HepG2 (cell line): ENCODE data around the gene PRXL2A. TPM values are rescaled to one million over a fixed set of nuclear protein-coding genes. Genes with fewer than 3 reads are reported as not detected.
A peak's percentile ranks its signal among the peaks of the same experiment; 100 is the strongest.

Experiments
- ATAC-seq: fragments of 200-7000 bp; cut with Tn5 transposase; 3 replicates; pipeline ENCODE4 v1.9.1; 2020; ENCODE audit warnings: mild to moderate bottlenecking, moderate library complexity
- BruUV-seq: library from RNA; stranded (reverse); fragments of 400-500 nt; replicated peaks from 2 replicates; lab custom pipeline; 2021; lab: Mats Ljungman, UMichigan
- CTCF ChIA-PET: fragments of 300-600 bp; formaldehyde crosslinking; extraction: SDS; loops from one replicate; lab custom pipeline; 2021; ENCODE audit warnings: low total read pairs, inconsistent platforms, low intra/inter-chr PET ratio; lab: Yijun Ruan, JAX
- POLR2A ChIA-PET: fragments of 350-600 bp; sonication (Branson Sonifier 250); formaldehyde crosslinking; loops from one replicate; lab custom pipeline; 2020; ENCODE audit warnings: antibody characterized with exemption, inconsistent platforms; lab: Yijun Ruan, JAX
- DNase-seq: peaks from one replicate; pipeline ENCODE4 v3.0.0-alpha.2; 2015; ENCODE audit warnings: low spot score
- FAIRE-seq: peaks from 3 replicates; lab custom pipeline; 2011; peaks lifted over from hg19 to GRCh38; lab: Jason Lieb, UNC
- H2AFZ ChIP-seq: one replicate; pipeline ENCODE4 v1.6.1; 2011; ENCODE audit warnings: low read length, inconsistent platforms
- H3K27ac ChIP-seq: fragments of 300-600 bp; 3 replicates; pipeline ENCODE4 v1.8.0; 2011; ENCODE audit warnings: mixed run types, mild to moderate bottlenecking, mixed read lengths, low read length, inconsistent platforms; ENCODE audit not compliant: insufficient read depth; ENCODE audit errors: extremely low read length
- H3K27me3 ChIP-seq, 2 experiments: fragments of 200-600 bp in 1 of 2; 2 replicates in 1 of 2; 3 replicates in 1 of 2; pipeline versions ENCODE4 v1.6.0 to v1.8.0; 2011; ENCODE audit warnings: low read length in 2 of 2, mild to moderate bottlenecking in 2 of 2, moderate library complexity in 2 of 2, inconsistent platforms in 1 of 2; ENCODE audit not compliant: insufficient read depth in 2 of 2, control insufficient read depth in 1 of 2
- H3K36me3 ChIP-seq, 2 experiments: fragments of 200-600 bp in 1 of 2; replicated peaks in 1 of 2; 2 replicates in 1 of 2; 3 replicates in 1 of 2; pipeline versions ENCODE4 v1.5.1 to v1.8.0; 2011; ENCODE audit warnings: low read length in 2 of 2, inconsistent platforms in 1 of 2; ENCODE audit not compliant: insufficient read depth in 2 of 2, control insufficient read depth in 1 of 2
- H3K4me1 ChIP-seq: 2 replicates; pipeline ENCODE4 v1.5.1; 2012; ENCODE audit warnings: low read length, inconsistent platforms; ENCODE audit not compliant: insufficient read depth
- H3K4me2 ChIP-seq: 2 replicates; pipeline ENCODE4 v1.6.0; 2011; ENCODE audit warnings: low read depth, low read length, inconsistent platforms
- H3K4me3 ChIP-seq, 3 experiments: fragments of 200-600 bp in 1 of 3; sonication (generic), shearing (Covaris generic) in 1 of 3; replicated peaks in 1 of 3; 2 replicates each; pipeline ENCODE4 v1.5.1; 2011 to 2016; ENCODE audit warnings: low read length in 3 of 3, inconsistent platforms in 2 of 3, low read depth in 2 of 3, mild to moderate bottlenecking in 2 of 3, control low read depth in 1 of 3, mixed read lengths in 1 of 3; ENCODE audit not compliant: insufficient read depth in 1 of 3
- H3K79me2 ChIP-seq: one replicate; pipeline ENCODE4 v1.6.1; 2011; ENCODE audit warnings: low read length, inconsistent platforms; ENCODE audit not compliant: insufficient read depth
- H3K9ac ChIP-seq: 2 replicates; pipeline ENCODE4 v1.6.0; 2011; ENCODE audit warnings: mild to moderate bottlenecking, low read depth, low read length, inconsistent platforms; ENCODE audit not compliant: insufficient read depth
- H3K9me3 ChIP-seq: 2 replicates; pipeline ENCODE4 v1.5.1; 2012; ENCODE audit warnings: mild to moderate bottlenecking, low read length
- H4K20me1 ChIP-seq: 2 replicates; pipeline ENCODE4 v1.6.0; 2011; ENCODE audit warnings: inconsistent platforms, mild to moderate bottlenecking, low read length, moderate library complexity; ENCODE audit not compliant: insufficient read depth
- CAMTA2 ChIP-seq: sonication (generic); formaldehyde crosslinking; IDR thresholded peaks from 2 replicates; pipeline ENCODE4 v1.4.0; 2020; ENCODE audit warnings: mild to moderate bottlenecking, missing genetic modification reagents, borderline replicate concordance
- HDAC2 ChIP-seq: sonication (generic); formaldehyde crosslinking; IDR thresholded peaks from 2 replicates; pipeline ENCODE4 v1.4.0; 2020; ENCODE audit warnings: missing genetic modification reagents
- MATR3 ChIP-seq: sonication (generic); formaldehyde crosslinking; IDR thresholded peaks from 2 replicates; pipeline ENCODE4 v1.4.0; 2020; ENCODE audit warnings: missing genetic modification reagents
- NFE2 ChIP-seq: sonication (generic); formaldehyde crosslinking; IDR thresholded peaks from 2 replicates; pipeline ENCODE4 v1.4.0; 2020; ENCODE audit warnings: missing genetic modification reagents
- NR2F2 ChIP-seq: IDR thresholded peaks from 2 replicates; pipeline ENCODE4 v1.6.1; 2012; ENCODE audit warnings: low read depth, inconsistent platforms, borderline replicate concordance
- PHF20 ChIP-seq: sonication (generic); formaldehyde crosslinking; IDR thresholded peaks from 2 replicates; pipeline ENCODE4 v1.5.0; 2020; ENCODE audit warnings: mild to moderate bottlenecking, missing genetic modification reagents
- RBM22 ChIP-seq: fragments of 200-400 bp; formaldehyde crosslinking; optimal IDR thresholded peaks from 2 replicates; pipeline ENCODE3; 2017; ENCODE audit warnings: mild to moderate bottlenecking, low read length, moderate library complexity
- RNF2 ChIP-seq: fragments of 450-650 bp; conservative IDR thresholded peaks from 2 replicates; pipeline ENCODE4 v1.6.1; 2016; ENCODE audit warnings: low read depth
- SPEN ChIP-seq: sonication (generic); formaldehyde crosslinking; IDR thresholded peaks from 2 replicates; pipeline ENCODE4 v1.5.1; 2020; ENCODE audit warnings: low read depth, mild to moderate bottlenecking, missing genetic modification reagents
- TCF12 ChIP-seq, 2 experiments: fragments of 450-650 bp in 1 of 2; sonication (generic) in 1 of 2; formaldehyde crosslinking in 1 of 2; IDR thresholded peaks; 2 replicates each; pipeline versions ENCODE4 v1.6.1 to v1.8.0; 2017 to 2022; ENCODE audit warnings: antibody characterized with exemption in 1 of 2, mild to moderate bottlenecking in 1 of 2, missing genetic modification reagents in 1 of 2, moderate library complexity in 1 of 2
- ZNF225 ChIP-seq: sonication (generic); formaldehyde crosslinking; IDR thresholded peaks from 2 replicates; pipeline ENCODE4 v1.4.0; 2020; ENCODE audit warnings: mild to moderate bottlenecking, missing genetic modification reagents
- ZNF674 ChIP-seq: sonication (generic); formaldehyde crosslinking; IDR thresholded peaks from 2 replicates; pipeline ENCODE4 v1.5.0; 2020; ENCODE audit warnings: low read depth, mild to moderate bottlenecking, missing genetic modification reagents
- WGBS: methylation state at CpG from one replicate; pipeline ENCODE4 v1.1.6; 2017; ENCODE audit warnings: low lambda C conversion rate; 5-methylcytosine and 5-hydroxymethylcytosine counted together
- in situ Hi-C: cut with HindIII; loops from 2 replicates; pipeline ENCODE4 v1.10.0; 2017; ENCODE audit warnings: low pct_unique_long_range_greater_than_20kb; ENCODE audit not compliant: extremely low pct_ligation_motif_present
- intact Hi-C: fragments of 100-400 bp; cut with micrococcal nuclease; formaldehyde crosslinking; loops from one replicate; pipeline ENCODE4 v1.10.0; 2022; ENCODE audit not compliant: unreplicated experiment
- polyA plus RNA-seq, 8 experiments: library from polyadenylated mRNA; depleted of rRNA in 3 of 8; stranded (reverse) in 7 of 8; unstranded in 1 of 8; fragments of >200 nt; fragmentation: Illumina TruSeq in 4 of 8; extraction: Trizol in 4 of 8; gene quantifications; 2 replicates each; pipeline versions ENCODE4 v1.2.1 to v1.2.3, GENCODE V29; 2011 to 2016; ENCODE audit warnings: low read depth in 4 of 8, missing spikeins in 1 of 8, mixed read lengths in 1 of 8; ENCODE audit not compliant: insufficient read depth in 1 of 8
- total RNA-seq, 5 experiments: library from RNA; depleted of rRNA; stranded (reverse); fragments of >200 nt; fragmentation: Illumina TruSeq; extraction: Trizol; gene quantifications; 2 replicates each; pipeline ENCODE4 v1.2.3, GENCODE V29; 2016; ENCODE audit warnings: low read depth in 1 of 5
- TF ChIP-seq, protein P1 (sequence below): conservative IDR thresholded peaks from 2 replicates; pipeline ENCODE4 v1.6.1; 2018; ENCODE audit warnings: missing genetic modification reagents
- TF ChIP-seq, protein P2 (sequence below): sonication (generic); formaldehyde crosslinking; IDR thresholded peaks from 2 replicates; pipeline ENCODE4 v1.8.1; 2023; ENCODE audit warnings: mild to moderate bottlenecking, inconsistent platforms, moderate library complexity, missing genetic modification reagents, borderline replicate concordance

PRXL2A gene
- total and polyA plus RNA-seq, 2 of the 13 experiments (the other 11 are each of a cell fraction or from before 2014, with no cell fraction given), result 43.9 to 79.9 TPM

DNA sequence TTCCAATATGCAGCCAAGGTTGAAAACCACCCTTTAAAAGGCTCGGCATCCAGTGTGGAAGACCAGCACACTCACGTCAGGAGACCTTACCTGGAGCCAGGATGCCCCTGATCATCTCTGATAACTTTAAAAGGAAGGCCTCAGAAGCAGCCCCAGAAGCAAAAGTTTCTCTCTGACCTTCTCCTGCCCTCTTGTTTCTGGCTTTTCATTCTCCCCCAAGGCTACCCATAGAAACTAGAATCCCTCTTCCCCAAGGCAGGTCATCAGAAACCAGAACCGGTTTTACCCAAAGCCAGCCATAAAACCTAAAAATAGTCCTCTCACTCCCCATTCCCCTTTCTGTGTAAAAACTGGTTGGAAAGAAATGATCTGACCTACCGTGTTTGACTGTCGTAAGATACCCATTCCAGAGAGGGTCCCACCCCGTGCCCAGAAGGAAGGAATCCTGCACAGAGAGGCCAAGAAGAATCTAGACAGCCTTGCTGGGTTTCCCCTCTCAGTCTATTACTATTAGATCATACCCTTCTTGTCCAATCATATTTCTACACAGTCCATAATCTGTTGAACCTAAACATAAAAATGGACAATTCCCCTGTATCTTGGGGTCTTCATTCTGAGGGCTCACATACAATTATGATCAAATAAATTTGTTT is 28.2 kb downstream of the PRXL2A start:
- no peak for ATAC-seq
- Histone ChIP-seq H4K20me1 (no peaks in the 10 kb centered on the region), H3K27ac (no peak overlapping the region), H3K9ac (no peak overlapping the region), H2AFZ (no peak overlapping the region), H3K79me2 (no peaks in the 10 kb centered on the region), H3K4me3 (no peak overlapping the region), H3K4me2 (no peak overlapping the region), H3K36me3 (peaks cover 0 to 13% of the 10 kb centered on the region in 2 experiments; a peak in 4 of 5 replicates), H3K4me1 (no peaks in the 10 kb centered on the region), H3K27me3 (no peaks in the 10 kb centered on the region), H3K9me3 (no peaks in the 10 kb centered on the region)
- WGBS, result 73% methylated on average over 6 of the region's 6 CpGs
- no TSS peak for BruUV-seq
- TF ChIP-seq, protein P1, sequence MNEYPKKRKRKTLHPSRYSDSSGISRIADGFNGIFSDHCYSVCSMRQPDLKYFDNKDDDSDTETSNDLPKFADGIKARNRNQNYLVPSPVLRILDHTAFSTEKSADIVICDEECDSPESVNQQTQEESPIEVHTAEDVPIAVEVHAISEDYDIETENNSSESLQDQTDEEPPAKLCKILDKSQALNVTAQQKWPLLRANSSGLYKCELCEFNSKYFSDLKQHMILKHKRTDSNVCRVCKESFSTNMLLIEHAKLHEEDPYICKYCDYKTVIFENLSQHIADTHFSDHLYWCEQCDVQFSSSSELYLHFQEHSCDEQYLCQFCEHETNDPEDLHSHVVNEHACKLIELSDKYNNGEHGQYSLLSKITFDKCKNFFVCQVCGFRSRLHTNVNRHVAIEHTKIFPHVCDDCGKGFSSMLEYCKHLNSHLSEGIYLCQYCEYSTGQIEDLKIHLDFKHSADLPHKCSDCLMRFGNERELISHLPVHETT, result no peak
- TF ChIP-seq RNF2 (no peak), NR2F2 (no peak), RBM22 (no peak), MATR3 (CRISPR knock-in tag) (no peak), ZNF674 (CRISPR knock-in tag) (no peak)
- POLR2A ChIA-PET, result interaction anchor here (1.0 kb wide), 1 partner anchor 28 kb away, joined by 4 read pairs; the partner anchor contains the start of gene PRXL2A
- CTCF ChIA-PET, result no interaction called here
- no peak for DNase-seq
- intact Hi-C loops, result no loop called here
- in situ Hi-C loops, result no loop called here
- FAIRE-seq, result no peak

DNA sequence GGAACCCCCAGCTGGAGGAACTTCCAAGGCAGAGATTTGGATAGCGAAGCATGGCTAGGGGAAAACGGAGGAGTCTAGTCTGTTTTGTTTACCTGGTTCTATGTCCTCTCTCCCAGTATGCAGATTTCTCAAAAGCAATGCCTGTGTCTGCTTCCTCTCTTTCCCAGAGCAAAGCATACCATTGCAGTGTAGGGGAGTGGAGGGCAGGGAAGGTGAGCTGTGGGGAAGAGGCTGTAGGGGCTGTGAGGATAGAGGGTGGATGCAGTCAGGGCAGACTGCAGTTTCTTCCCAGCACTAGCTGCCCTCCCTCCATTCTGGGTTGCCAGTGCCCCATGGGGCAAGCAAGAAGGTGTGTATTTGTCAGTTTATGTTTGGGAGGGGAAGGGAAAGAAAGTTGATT is 28.9 kb downstream of the PRXL2A start:
- WGBS, result 75% methylated on average over 2 of the region's 2 CpGs
- intact Hi-C loops, result no loop called here
- BruUV-seq, result no TSS peak
- no peak overlapping the region for H3K4me2 ChIP-seq
- CTCF ChIA-PET, result no interaction called here
- no peak for DNase-seq
- no peak overlapping the region for H3K27ac ChIP-seq
- POLR2A ChIA-PET, result no interaction called here
- no peaks in the 10 kb centered on the region for H3K79me2 ChIP-seq
- in situ Hi-C loops, result no loop called here
- peaks cover 0 to 6% of the 10 kb centered on the region in 2 experiments; a peak in 3 of 5 replicates for H3K36me3 ChIP-seq
- FAIRE-seq, result no peak
- no peaks in the 10 kb centered on the region for H4K20me1 ChIP-seq
- H3K27me3 ChIP-seq, result no peaks in the 10 kb centered on the region
- H3K4me3 ChIP-seq, result no peak overlapping the region
- no peak overlapping the region for H3K9ac ChIP-seq
- peak; percentile 44 for ATAC-seq
- no peak overlapping the region for H2AFZ ChIP-seq
- no peaks in the 10 kb centered on the region for H3K4me1 ChIP-seq
- H3K9me3 ChIP-seq, result no peaks in the 10 kb centered on the region
- TF ChIP-seq PHF20 (CRISPR knock-in tag) (no peak), NFE2 (no peak), TCF12 (IDR thresholded peaks at IDR 0.05) (no peak), TCF12 (CRISPR knock-in tag; IDR thresholded peaks at IDR 0.05) (no peak), SPEN (no peak), HDAC2 (no peak), CAMTA2 (CRISPR knock-in tag) (no peak), ZNF225 (no peak)
- TF ChIP-seq, protein P2, sequence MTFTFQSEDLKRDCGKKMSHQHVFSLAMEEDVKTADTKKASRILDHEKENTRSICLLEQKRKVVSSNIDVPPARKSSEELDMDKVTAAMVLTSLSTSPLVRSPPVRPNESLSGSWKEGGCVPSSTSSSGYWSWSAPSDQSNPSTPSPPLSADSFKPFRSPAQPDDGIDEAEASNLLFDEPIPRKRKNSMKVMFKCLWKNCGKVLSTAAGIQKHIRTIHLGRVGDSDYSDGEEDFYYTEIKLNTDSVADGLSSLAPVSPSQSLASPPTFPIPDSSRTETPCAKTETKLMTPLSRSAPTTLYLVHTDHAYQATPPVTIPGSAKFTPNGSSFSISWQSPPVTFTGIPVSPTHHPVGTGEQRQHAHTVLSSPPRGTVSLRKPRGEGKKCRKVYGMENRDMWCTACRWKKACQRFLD, result no peak
